ENCODE results near the gene CSNK2B.

CSNK2B gene

GRCh38 chr6:31660381-31661261, 5.3 kb upstream of the CSNK2B start, which contains the start of gene C6orf47:
TSS of gene C6orf47 (minus strand) at chr6:31660778. CDS start at chr6:31659947, 831 bp downstream.
- DNase-seq (ENCODE audit: low spot score) = peak; percentile 85

- no peak for DNase-seq (ENCODE audit: low spot score)
These were observed 4.4 kb upstream of the CSNK2B start for GRCh38 chr6:31661262-31662123.

- no peak for DNase-seq (ENCODE audit: low spot score)
These were observed 3.7 kb upstream of the CSNK2B start for GRCh38 chr6:31662124-31662723.

- DNase-seq (ENCODE audit: low spot score) = no peak
These were observed 2.5 kb upstream of the CSNK2B start for GRCh38 chr6:31663126-31663960.

- peak; percentile 86 for DNase-seq (ENCODE audit: low spot score)
These were observed 1.7 kb upstream of the CSNK2B start for GRCh38 chr6:31663961-31664789.

- DNase-seq (ENCODE audit: low spot score) = peak; percentile 86
These were observed 935 bp upstream of the CSNK2B start, which contains the start of gene GPANK1 for GRCh38 chr6:31664790-31665500. TSS of gene GPANK1 (minus strand) at chr6:31664997. CDS start at chr6:31664478, 519 bp downstream.

GRCh38 chr6:31666337-31666965, 571 bp downstream of the CSNK2B start:
- no peak for DNase-seq (ENCODE audit: low spot score)

- DNase-seq (ENCODE audit: low spot score) = no peak
These were observed 3.8 kb downstream of the CSNK2B start, which contains the start of gene LY6G5B for GRCh38 chr6:31669676-31670075. TSS of gene LY6G5B (plus strand) at chr6:31669976. CDS start at chr6:31670951, 975 bp downstream.

- DNase-seq (ENCODE audit: low spot score) = no peak
These were observed 10.5 kb downstream of the CSNK2B start for GRCh38 chr6:31676322-31676903.

- DNase-seq (ENCODE audit: low spot score) = no peak
These were observed 11.0 kb downstream of the CSNK2B start for GRCh38 chr6:31676904-31677303.

- DNase-seq (ENCODE audit: low spot score) = no peak
These were observed 12.1 kb downstream of the CSNK2B start for GRCh38 chr6:31677955-31678354.

GRCh38 chr6:31680226-31681134, 14.6 kb downstream of the CSNK2B start, which contains the start of gene LY6G5C:
TSS of gene LY6G5C (minus strand) at chr6:31681067. CDS start at chr6:31680373, 694 bp downstream.
- DNase-seq (ENCODE audit: low spot score) = peak; percentile 92

- DNase-seq (ENCODE audit: low spot score) = peak; percentile 67
These were observed 15.3 kb downstream of the CSNK2B start for GRCh38 chr6:31681135-31681671.

- DNase-seq (ENCODE audit: low spot score) = no peak
These were observed 17.7 kb downstream of the CSNK2B start for GRCh38 chr6:31683591-31683990.

- no peak for DNase-seq (ENCODE audit: low spot score)
These were observed 20.6 kb downstream of the CSNK2B start for GRCh38 chr6:31686483-31686882.

- no peak for DNase-seq (ENCODE audit: low spot score)
These were observed 21.4 kb downstream of the CSNK2B start for GRCh38 chr6:31687321-31687720.

All from AG08395 (cell line).